H1 (cell line): ENCODE measurements around the gene TBCD.
A peak's percentile ranks its signal among the peaks of the same experiment; 100 is the strongest.

Experiments used
- CEBPB ChIP-seq: IDR thresholded peaks from 2 replicates; pipeline ENCODE4 v1.6.1; 2012; ENCODE audit warnings: low read depth, low read length
- CTBP2 ChIP-seq: IDR thresholded peaks from 2 replicates; pipeline ENCODE4 v1.7.0; 2011; ENCODE audit warnings: borderline replicate concordance, mild to moderate bottlenecking, moderate library complexity, mixed read lengths, low read length; ENCODE audit not compliant: insufficient read depth, insufficient read length
- EP300 ChIP-seq, 2 experiments: IDR thresholded peaks; 1 replicate in 1 of 2; 2 replicates in 1 of 2; pipeline ENCODE4 v1.6.1; 2011 to 2012; ENCODE audit warnings: low read depth in 2 of 2, low read length in 2 of 2, mild to moderate bottlenecking in 2 of 2, borderline replicate concordance in 1 of 2, inconsistent platforms in 1 of 2, moderate library complexity in 1 of 2
- HDAC2 ChIP-seq, 2 experiments: fragments of 300-600 bp in 1 of 2; sonication (generic) in 1 of 2; IDR thresholded peaks; 2 replicates each; pipeline ENCODE4 v1.6.1; 2011 to 2012; ENCODE audit warnings: low read depth in 2 of 2, low read length in 2 of 2, mild to moderate bottlenecking in 2 of 2, moderate library complexity in 2 of 2, borderline replicate concordance in 1 of 2, inconsistent platforms in 1 of 2
- HDAC6 ChIP-seq: IDR thresholded peaks from one replicate; pipeline ENCODE4 v1.7.1; 2012; ENCODE audit warnings: low read depth, mild to moderate bottlenecking, inconsistent platforms, low read length, moderate library complexity
- NANOG ChIP-seq: IDR thresholded peaks from 2 replicates; pipeline ENCODE4 v1.6.1; 2011; ENCODE audit warnings: low read length, low read depth, mild to moderate bottlenecking, inconsistent platforms; ENCODE audit not compliant: insufficient read depth, poor library complexity, severe bottlenecking
- POLR2A ChIP-seq, 2 experiments: IDR thresholded peaks; 1 replicate in 1 of 2; 2 replicates in 1 of 2; pipeline ENCODE4 v1.6.1; 2011; ENCODE audit warnings: low read depth in 2 of 2, low read length in 2 of 2, mild to moderate bottlenecking in 2 of 2; ENCODE audit errors: control extremely low read depth in 1 of 2
- POLR2AphosphoS5 ChIP-seq: IDR thresholded peaks from 2 replicates; pipeline ENCODE4 v1.6.1; 2011; ENCODE audit warnings: low read depth, low read length
- RAD21 ChIP-seq, 2 experiments: IDR thresholded peaks in 1 of 2; conservative IDR thresholded peaks in 1 of 2; 2 replicates each; pipeline ENCODE4 v1.6.1; 2011; ENCODE audit warnings: low read depth in 2 of 2, low read length in 2 of 2, improper control_type of control experiment in 1 of 2, inconsistent platforms in 1 of 2, mild to moderate bottlenecking in 1 of 2, moderate library complexity in 1 of 2
- TAF1 ChIP-seq: IDR thresholded peaks from 2 replicates; pipeline ENCODE4 v1.6.1; 2011; ENCODE audit warnings: mild to moderate bottlenecking, low read depth, low read length
- TCF12 ChIP-seq: IDR thresholded peaks from 2 replicates; pipeline ENCODE4 v1.6.1; 2011; ENCODE audit warnings: low read depth, mild to moderate bottlenecking, low read length
- YY1 ChIP-seq: IDR thresholded peaks from 2 replicates; pipeline ENCODE4 v1.6.1; 2011; ENCODE audit warnings: low read depth, mild to moderate bottlenecking, low read length
- TF ChIP-seq, protein P1 (sequence below), 3 experiments: IDR thresholded peaks; 1 replicate in 2 of 3; 2 replicates in 1 of 3; pipeline versions ENCODE4 v1.5.1 to v1.6.1; 2011; ENCODE audit warnings: low read length in 3 of 3, mild to moderate bottlenecking in 3 of 3, inconsistent platforms in 2 of 3, low read depth in 1 of 3, moderate library complexity in 1 of 3; ENCODE audit not compliant: insufficient read depth in 1 of 3; ENCODE audit errors: control extremely low read depth in 1 of 3
- TF ChIP-seq, protein P2 (sequence below): IDR thresholded peaks from 2 replicates; pipeline ENCODE4 v1.6.1; 2011; ENCODE audit warnings: low read length, improper control_type of control experiment

DNA sequence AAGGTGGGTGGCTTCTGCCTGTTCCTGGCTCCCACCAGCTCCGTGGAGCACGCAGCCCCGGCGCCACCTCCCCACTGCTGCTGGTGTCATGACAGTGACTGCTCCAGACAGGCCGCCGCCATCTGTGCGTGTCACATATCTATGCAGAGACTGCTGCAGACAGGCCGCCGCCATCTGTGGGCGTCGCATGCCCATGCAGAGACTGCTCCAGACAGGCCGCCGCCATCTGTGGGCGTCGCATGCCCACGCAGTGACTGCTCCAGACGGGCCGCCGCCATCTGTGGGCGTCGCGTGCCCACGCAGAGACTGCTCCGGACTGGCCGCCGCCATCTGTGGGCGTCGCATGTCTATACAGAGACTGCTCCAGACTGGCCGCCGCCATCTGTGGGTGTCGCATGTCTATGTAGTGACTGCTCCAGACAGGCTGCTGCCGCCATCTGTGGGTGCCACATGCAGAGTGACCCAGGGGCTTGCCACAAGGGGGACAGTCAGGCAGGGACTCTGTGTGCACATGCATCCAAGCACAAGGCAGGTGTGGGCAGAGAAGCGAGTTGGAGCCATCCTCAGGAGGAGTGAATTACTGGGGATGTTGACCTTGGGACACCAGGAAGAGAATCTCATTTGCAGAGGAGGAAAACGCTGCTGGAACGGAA is 38.7 kb upstream of the TBCD start:
- no peak for TF ChIP-seq TCF12
- TF ChIP-seq TAF1 = no peak
- TF ChIP-seq, protein P1, sequence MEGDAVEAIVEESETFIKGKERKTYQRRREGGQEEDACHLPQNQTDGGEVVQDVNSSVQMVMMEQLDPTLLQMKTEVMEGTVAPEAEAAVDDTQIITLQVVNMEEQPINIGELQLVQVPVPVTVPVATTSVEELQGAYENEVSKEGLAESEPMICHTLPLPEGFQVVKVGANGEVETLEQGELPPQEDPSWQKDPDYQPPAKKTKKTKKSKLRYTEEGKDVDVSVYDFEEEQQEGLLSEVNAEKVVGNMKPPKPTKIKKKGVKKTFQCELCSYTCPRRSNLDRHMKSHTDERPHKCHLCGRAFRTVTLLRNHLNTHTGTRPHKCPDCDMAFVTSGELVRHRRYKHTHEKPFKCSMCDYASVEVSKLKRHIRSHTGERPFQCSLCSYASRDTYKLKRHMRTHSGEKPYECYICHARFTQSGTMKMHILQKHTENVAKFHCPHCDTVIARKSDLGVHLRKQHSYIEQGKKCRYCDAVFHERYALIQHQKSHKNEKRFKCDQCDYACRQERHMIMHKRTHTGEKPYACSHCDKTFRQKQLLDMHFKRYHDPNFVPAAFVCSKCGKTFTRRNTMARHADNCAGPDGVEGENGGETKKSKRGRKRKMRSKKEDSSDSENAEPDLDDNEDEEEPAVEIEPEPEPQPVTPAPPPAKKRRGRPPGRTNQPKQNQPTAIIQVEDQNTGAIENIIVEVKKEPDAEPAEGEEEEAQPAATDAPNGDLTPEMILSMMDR (IDR thresholded peaks at IDR 0.05; ENCODE audit: control extremely low read depth in 1 of 3, insufficient read depth in 1 of 3, low read depth in 1 of 3, low read length in 3 of 3) = peak in 1 of 3 experiments; percentile 2; a peak in 1 of 4 replicates
- TF ChIP-seq POLR2AphosphoS5 = no peak
- TF ChIP-seq RAD21 (IDR thresholded peaks at IDR 0.05 in 1 of 2, conservative IDR thresholded peaks at IDR 0.05 in 1 of 2; ENCODE audit: low read depth in 2 of 2, low read length in 2 of 2) = 0 out of 4 replicates have a peak, but pooled peaks of 1 of the 2 experiments have one; percentile 7
- TF ChIP-seq, protein P2, sequence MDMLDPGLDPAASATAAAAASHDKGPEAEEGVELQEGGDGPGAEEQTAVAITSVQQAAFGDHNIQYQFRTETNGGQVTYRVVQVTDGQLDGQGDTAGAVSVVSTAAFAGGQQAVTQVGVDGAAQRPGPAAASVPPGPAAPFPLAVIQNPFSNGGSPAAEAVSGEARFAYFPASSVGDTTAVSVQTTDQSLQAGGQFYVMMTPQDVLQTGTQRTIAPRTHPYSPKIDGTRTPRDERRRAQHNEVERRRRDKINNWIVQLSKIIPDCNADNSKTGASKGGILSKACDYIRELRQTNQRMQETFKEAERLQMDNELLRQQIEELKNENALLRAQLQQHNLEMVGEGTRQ = no peak
- TF ChIP-seq CTBP2 = no peak
- TF ChIP-seq YY1 = no peak
- no peak for TF ChIP-seq POLR2A (IDR thresholded peaks at IDR 0.05; ENCODE audit: control extremely low read depth in 1 of 2, low read depth in 2 of 2, low read length in 2 of 2)
- TF ChIP-seq CEBPB = no peak
- no peak for TF ChIP-seq HDAC2 (IDR thresholded peaks at IDR 0.05; ENCODE audit: borderline replicate concordance in 1 of 2, low read depth in 2 of 2, low read length in 2 of 2)
- no peak for TF ChIP-seq NANOG
- TF ChIP-seq EP300 (IDR thresholded peaks at IDR 0.05; ENCODE audit: borderline replicate concordance in 1 of 2, low read depth in 2 of 2, low read length in 2 of 2) = no peak
- TF ChIP-seq HDAC6 = no peak
